Type B pancreatic cell (in vitro differentiated cells): ENCODE results near the gene PIGO. TPM values are rescaled to one million over a fixed set of nuclear protein-coding genes. Genes with fewer than 3 reads are reported as not detected.

Experiments used
- DNase-seq: peaks from one replicate; pipeline ENCODE4 v3.0.0; 2021; ENCODE audit warnings: mixed read lengths; ENCODE audit not compliant: unreplicated experiment; ENCODE audit errors: extremely low spot score
- H3K27ac Mint-ChIP-seq: 2 replicates; pipeline ENCODE4 v1.8.0; 2021; ENCODE audit warnings: mild to moderate bottlenecking, mixed read lengths
- H3K27me3 Mint-ChIP-seq: 2 replicates; pipeline ENCODE4 v1.8.0; 2021; ENCODE audit warnings: mixed read lengths
- H3K36me3 Mint-ChIP-seq: 2 replicates; pipeline ENCODE4 v1.8.0; 2021; ENCODE audit warnings: mixed read lengths
- H3K4me1 Mint-ChIP-seq: one replicate; pipeline ENCODE4 v1.8.0; 2021; ENCODE audit warnings: mixed read lengths; ENCODE audit not compliant: unreplicated experiment
- H3K4me3 Mint-ChIP-seq: 2 replicates; pipeline ENCODE4 v1.8.0; 2021; ENCODE audit warnings: mild to moderate bottlenecking, mixed read lengths
- H3K9me3 Mint-ChIP-seq: 2 replicates; pipeline ENCODE4 v1.8.0; 2021; ENCODE audit warnings: mixed read lengths
- CTCF ChIP-seq: fragments of 200-600 bp; sonication (generic); conservative IDR thresholded peaks from 2 replicates; pipeline ENCODE4 v1.5.0; 2021; ENCODE audit warnings: antibody characterized with exemption, mild to moderate bottlenecking
- total RNA-seq: library from RNA; stranded (reverse); gene quantifications from 2 replicates; pipeline ENCODE4 v1.2.1, GENCODE V29; 2021; ENCODE audit warnings: low replicate concordance

Gene PIGO
- total RNA-seq, 1 donor from 2014 or later: 24.6 TPM

- peaks cover 29% of the 10 kb centered on the region for H3K4me1 Mint-ChIP-seq
These were observed 12.1 kb upstream of the PIGO start for GRCh38 chr9:35108461-35108860.

DNA sequence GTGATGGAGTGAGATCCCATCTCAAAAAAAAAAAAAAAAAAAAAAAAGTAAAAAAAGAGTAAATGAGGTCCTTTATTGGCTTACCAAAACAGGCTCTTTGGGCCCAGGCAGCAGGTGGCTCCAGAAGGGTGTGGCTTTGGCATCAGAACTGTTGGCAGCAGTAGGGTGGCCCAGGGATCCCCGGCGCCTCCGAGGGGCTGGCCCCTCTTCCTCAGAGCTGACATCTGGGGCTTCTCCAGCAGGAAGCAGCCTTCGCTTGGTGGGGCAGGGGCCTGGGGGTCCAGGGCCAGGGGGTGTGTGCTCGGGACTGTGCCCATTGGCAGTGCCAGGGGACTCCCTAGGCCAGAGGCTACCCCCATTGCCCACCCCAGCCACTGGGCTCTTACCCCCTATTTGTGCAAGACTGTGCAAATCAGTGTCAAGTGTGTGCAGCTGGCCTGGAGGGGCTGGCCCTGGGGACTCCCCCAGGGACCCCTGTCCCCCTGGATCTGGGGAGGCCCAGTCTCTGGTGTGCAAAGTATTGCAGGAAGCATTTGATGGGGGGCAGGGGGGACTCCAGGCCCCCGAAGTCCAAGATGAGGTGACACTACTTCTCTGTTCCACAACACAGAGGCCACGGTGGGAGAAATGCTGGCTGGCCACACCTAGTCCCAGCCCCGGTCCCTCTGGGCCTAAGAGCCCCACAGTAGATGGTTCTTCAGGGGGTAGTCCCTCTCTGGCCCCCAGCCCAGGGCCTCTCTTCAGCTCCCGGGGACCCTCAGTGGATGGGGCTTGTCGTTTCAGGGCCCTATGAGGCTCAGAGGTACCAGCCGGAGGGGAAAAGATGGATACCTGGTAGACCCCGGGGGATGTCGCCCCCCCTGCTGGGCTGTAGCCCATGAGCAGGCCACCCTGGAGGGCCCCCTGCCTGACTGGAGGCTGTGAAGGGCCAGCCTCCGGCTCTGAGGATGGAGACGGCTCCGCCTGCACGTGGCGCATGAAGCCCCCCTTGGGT is 11.2 kb upstream of the PIGO start:
- peaks cover 35% of the 10 kb centered on the region for H3K4me1 Mint-ChIP-seq
- no peak for DNase-seq

More at GRCh38 chr9:35108461-35108860, 12.1 kb upstream of the PIGO start:
- no peaks in the 10 kb centered on the region for H3K27me3 Mint-ChIP-seq
- H3K4me3 Mint-ChIP-seq: no peak overlapping the region
- H3K27ac Mint-ChIP-seq: no peak overlapping the region
- no peaks in the 10 kb centered on the region for H3K9me3 Mint-ChIP-seq
- no peak for DNase-seq
- TF ChIP-seq CTCF: no peak
- H3K36me3 Mint-ChIP-seq: no peaks in the 10 kb centered on the region

GRCh38 chr9:35106343-35106730 is 9.9 kb upstream of the PIGO start:
- Mint-ChIP-seq H3K9me3 (no peaks in the 10 kb centered on the region), H3K27me3 (no peaks in the 10 kb centered on the region), H3K4me1 (peaks cover 25% of the 10 kb centered on the region), H3K27ac (no peak overlapping the region), H3K36me3 (peaks cover 4% of the 10 kb centered on the region), H3K4me3 (no peak overlapping the region)
- no peak for TF ChIP-seq CTCF
- DNase-seq: no peak

More for the DNA sequence above, 11.2 kb upstream of the PIGO start:
- TF ChIP-seq CTCF: no peak
- H3K27ac Mint-ChIP-seq: no peak overlapping the region
- H3K36me3 Mint-ChIP-seq: peaks cover 4% of the 10 kb centered on the region
- no peak overlapping the region for H3K4me3 Mint-ChIP-seq
- no peaks in the 10 kb centered on the region for H3K9me3 Mint-ChIP-seq
- H3K27me3 Mint-ChIP-seq: no peaks in the 10 kb centered on the region

GRCh38 chr9:35105571-35106342 is 9.4 kb upstream of the PIGO start:
- H3K9me3 Mint-ChIP-seq: no peaks in the 10 kb centered on the region
- H3K36me3 Mint-ChIP-seq: peaks cover 10% of the 10 kb centered on the region
- peaks cover 22% of the 10 kb centered on the region for H3K4me1 Mint-ChIP-seq
- H3K27me3 Mint-ChIP-seq: no peaks in the 10 kb centered on the region
- TF ChIP-seq CTCF: no peak
- H3K4me3 Mint-ChIP-seq: no peak overlapping the region
- no peak for DNase-seq
- no peak overlapping the region for H3K27ac Mint-ChIP-seq

DNA sequence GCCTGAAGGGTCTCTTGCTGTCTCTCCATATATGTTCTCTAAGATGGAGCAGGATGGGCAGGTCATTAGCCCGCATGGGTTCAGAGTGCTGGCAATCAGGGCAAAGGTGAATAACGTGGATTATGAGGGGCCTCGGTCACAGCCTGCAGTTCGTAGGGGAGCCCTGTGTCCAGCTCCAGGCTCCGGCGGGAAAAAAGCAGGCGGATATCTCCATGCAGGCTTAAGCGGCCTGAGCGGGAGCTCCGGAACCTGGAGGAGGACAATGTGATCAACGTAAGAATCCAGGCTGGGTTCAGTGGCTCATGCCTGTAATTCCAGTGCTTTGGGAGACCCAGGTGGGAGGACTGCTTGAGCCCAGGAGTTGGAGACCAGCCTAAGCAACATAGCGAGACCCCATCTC is 8.7 kb upstream of the PIGO start:
- Mint-ChIP-seq H3K27ac (no peak overlapping the region), H3K9me3 (no peaks in the 10 kb centered on the region), H3K4me3 (no peak overlapping the region), H3K4me1 (peaks cover 18% of the 10 kb centered on the region), H3K27me3 (no peaks in the 10 kb centered on the region), H3K36me3 (peaks cover 15% of the 10 kb centered on the region)
- DNase-seq: no peak
- TF ChIP-seq CTCF: no peak
